Right lobe of liver (tissue), 6 donors: ENCODE results near the gene DPP6. TPM values are rescaled to one million over a fixed set of nuclear protein-coding genes. Genes with fewer than 3 reads are reported as not detected.

ENCODE experiments used
- ATAC-seq, 4 donors: fragments of 200-7000 bp; cut with Tn5 transposase; one replicate each; pipeline ENCODE4 v1.9.1; 2020; ENCODE audit warnings: mild to moderate bottlenecking in 4 of 4, moderate library complexity in 4 of 4
- DNase-seq, 3 donors: peaks; one replicate each; pipeline ENCODE4 v3.0.0-alpha.2; 2020
- H3K27ac ChIP-seq, 3 donors: fragments of 200-600 bp; one replicate each; pipeline ENCODE4 v1.8.0; 2022
- H3K27me3 ChIP-seq, 2 donors: fragments of 200-600 bp; one replicate each; pipeline ENCODE4 v1.8.0; 2022
- H3K36me3 ChIP-seq, 4 donors: fragments of 200-600 bp; sonication (generic) in 1 of 4; one replicate each; pipeline versions ENCODE4 v1.5.1 to v1.8.0; 2017 to 2022; ENCODE audit warnings: control low read depth in 1 of 4
- H3K4me1 ChIP-seq, 4 donors: fragments of 200-600 bp; sonication (generic) in 1 of 4; one replicate each; pipeline versions ENCODE4 v1.5.1 to v1.8.0; 2017 to 2022; ENCODE audit warnings: control low read depth in 1 of 4
- H3K4me3 ChIP-seq, 3 donors: fragments of 200-600 bp; one replicate each; pipeline ENCODE4 v1.8.0; 2022
- H3K9me3 ChIP-seq, 4 donors: fragments of 200-600 bp; sonication (generic) in 1 of 4; one replicate each; pipeline versions ENCODE4 v1.5.1 to v1.8.0; 2017 to 2022; ENCODE audit warnings: control low read depth in 1 of 4
- POLR2A ChIP-seq: fragments of 450-650 bp; IDR thresholded peaks from one replicate; pipeline ENCODE4 v1.6.1; 2017; ENCODE audit warnings: antibody characterized with exemption, mild to moderate bottlenecking
- WGBS: methylation state at CpG from one replicate; pipeline ENCODE4 v1.1.6; 2018; ENCODE audit warnings: low coverage, low lambda C conversion rate; ENCODE audit not compliant: insufficient coverage; ENCODE audit errors: missing lambda C conversion rate; 5-methylcytosine and 5-hydroxymethylcytosine counted together
- intact Hi-C, 2 donors: fragments of 100-400 bp; cut with DNase I; formaldehyde crosslinking; loops; one replicate each; pipeline versions ENCODE4 v1.11.2 to v1.14.1; 2022
- total RNA-seq, 6 experiments: library from RNA; depleted of rRNA in 2 of 6; stranded (reverse); fragments of >200 nt in 2 of 6; fragmentation: NEBNext Ultra II Directional in 3 of 6; extraction: Animal tissue kit (Norgen Biotek cat#: 25700) in 3 of 6; gene quantifications; one replicate each; pipeline versions ENCODE4 v1.1.0 to v1.2.4, GENCODE V29; 2016 to 2023
- TF ChIP-seq, protein P1 (sequence below), 4 donors: fragments of 200-600 bp in 3 of 4; fragments of 450-650 bp in 1 of 4; IDR thresholded peaks; one replicate each; pipeline versions ENCODE4 v1.5.1 to v1.8.0; 2016 to 2022; ENCODE audit warnings: antibody characterized with exemption in 4 of 4, mild to moderate bottlenecking in 2 of 4
- donor health status: DM: no; HTN: yes; CAD: no.
- donor health status: DM: no; HTN: no; CAD: no.
- donor health status: DM: no; HTN: no; CAD: no.
- donor health status: DM: no; HTN: yes; CAD: no.
- donor health status: DM: no; HTN: yes; CAD: no.

DPP6 gene
- total RNA-seq, 6 experiments from 2014 or later: not detected

DNA sequence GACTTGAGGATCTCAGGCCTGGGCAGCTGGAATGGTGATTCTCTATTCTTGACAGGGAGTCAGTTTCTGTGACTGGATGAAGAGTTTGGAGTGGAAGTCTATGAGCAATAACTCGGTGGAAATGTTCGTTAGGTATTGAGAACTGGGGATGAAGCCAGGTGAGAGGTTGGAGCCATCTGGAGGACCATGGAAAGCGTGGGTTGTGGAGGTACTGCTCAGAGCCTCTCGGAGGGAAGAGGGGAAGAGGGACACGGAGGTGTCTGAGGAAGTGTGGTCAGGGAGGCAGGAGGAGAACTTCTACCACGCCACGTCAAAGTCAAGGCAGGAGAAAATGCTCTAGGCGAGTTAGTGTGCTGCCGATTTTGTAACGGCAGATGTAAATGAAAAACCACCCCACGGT, 430.7 kb downstream of the DPP6 start:
- intact Hi-C loops: no loop called here
- no peak for TF ChIP-seq POLR2A
- TF ChIP-seq, protein P1, sequence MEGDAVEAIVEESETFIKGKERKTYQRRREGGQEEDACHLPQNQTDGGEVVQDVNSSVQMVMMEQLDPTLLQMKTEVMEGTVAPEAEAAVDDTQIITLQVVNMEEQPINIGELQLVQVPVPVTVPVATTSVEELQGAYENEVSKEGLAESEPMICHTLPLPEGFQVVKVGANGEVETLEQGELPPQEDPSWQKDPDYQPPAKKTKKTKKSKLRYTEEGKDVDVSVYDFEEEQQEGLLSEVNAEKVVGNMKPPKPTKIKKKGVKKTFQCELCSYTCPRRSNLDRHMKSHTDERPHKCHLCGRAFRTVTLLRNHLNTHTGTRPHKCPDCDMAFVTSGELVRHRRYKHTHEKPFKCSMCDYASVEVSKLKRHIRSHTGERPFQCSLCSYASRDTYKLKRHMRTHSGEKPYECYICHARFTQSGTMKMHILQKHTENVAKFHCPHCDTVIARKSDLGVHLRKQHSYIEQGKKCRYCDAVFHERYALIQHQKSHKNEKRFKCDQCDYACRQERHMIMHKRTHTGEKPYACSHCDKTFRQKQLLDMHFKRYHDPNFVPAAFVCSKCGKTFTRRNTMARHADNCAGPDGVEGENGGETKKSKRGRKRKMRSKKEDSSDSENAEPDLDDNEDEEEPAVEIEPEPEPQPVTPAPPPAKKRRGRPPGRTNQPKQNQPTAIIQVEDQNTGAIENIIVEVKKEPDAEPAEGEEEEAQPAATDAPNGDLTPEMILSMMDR (IDR thresholded peaks at IDR 0.05): no peak
- WGBS: 71% methylated on average over 5 of the region's 11 CpGs

DNA sequence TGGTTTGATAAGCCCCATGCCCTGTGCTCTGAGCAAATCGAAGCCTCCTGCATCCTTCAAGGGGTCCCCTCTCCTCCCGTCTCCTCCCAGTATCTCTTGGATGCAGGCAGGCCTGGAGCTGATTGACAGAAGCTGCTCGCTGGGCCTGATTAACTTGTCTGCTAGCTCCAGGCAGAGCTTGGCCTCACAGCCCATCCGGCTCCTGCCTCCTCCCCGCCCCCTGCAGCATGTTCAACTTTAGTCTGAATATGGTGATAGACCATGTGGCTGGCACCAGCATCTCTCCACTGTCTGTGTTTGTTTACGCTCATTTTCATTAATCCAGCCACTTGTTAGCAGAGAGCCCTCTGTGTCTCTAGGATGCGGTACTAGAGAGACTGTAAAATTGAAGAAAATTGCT, 432.2 kb downstream of the DPP6 start:
- WGBS: 40% methylated on average over 5 of the region's 7 CpGs
- H3K36me3 ChIP-seq: no peaks in the 10 kb centered on the region
- H3K27me3 ChIP-seq: no peaks in the 10 kb centered on the region
- DNase-seq (no peak), ATAC-seq (no peak)
- no peaks in the 10 kb centered on the region for H3K4me1 ChIP-seq
- TF ChIP-seq, protein P1 (IDR thresholded peaks at IDR 0.05): no peak
- no peak for TF ChIP-seq POLR2A
- no peaks in the 10 kb centered on the region for H3K9me3 ChIP-seq
- H3K27ac ChIP-seq: no peak overlapping the region
- H3K4me3 ChIP-seq: no peak overlapping the region
- intact Hi-C loops: no loop called here

More for the DNA sequence above, 430.7 kb downstream of the DPP6 start:
- no peak for ATAC-seq
- Histone ChIP-seq H3K4me1 (no peaks in the 10 kb centered on the region), H3K4me3 (no peak overlapping the region), H3K36me3 (no peaks in the 10 kb centered on the region), H3K27me3 (no peaks in the 10 kb centered on the region), H3K9me3 (no peaks in the 10 kb centered on the region), H3K27ac (no peak overlapping the region)
- DNase-seq: no peak

DNA sequence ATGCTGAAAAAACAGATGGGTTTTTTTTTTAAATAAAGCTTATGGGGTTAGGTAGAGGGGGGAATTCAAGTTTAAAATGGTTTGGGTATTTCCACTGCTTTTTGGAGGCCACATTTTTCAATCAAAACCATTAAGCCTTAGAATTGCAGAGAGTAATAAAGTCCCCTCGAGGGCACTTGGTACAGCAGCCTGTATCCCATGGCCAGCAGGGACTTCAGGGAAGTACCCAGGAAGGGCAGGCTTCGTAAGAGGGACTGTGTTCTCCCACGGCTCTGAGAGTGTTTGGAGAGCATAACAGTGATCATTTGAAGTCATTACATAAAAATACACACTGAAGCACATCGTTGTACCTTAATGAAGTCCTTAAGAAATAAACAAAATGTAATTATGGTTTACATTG, 432.7 kb downstream of the DPP6 start:
- H3K9me3 ChIP-seq: no peaks in the 10 kb centered on the region
- no peaks in the 10 kb centered on the region for H3K4me1 ChIP-seq
- H3K27ac ChIP-seq: no peak overlapping the region
- WGBS: 43% methylated on average over 4 of the region's 4 CpGs
- no peak for DNase-seq
- intact Hi-C loops: no loop called here
- no peak for ATAC-seq
- H3K27me3 ChIP-seq: no peaks in the 10 kb centered on the region
- TF ChIP-seq POLR2A: no peak
- TF ChIP-seq, protein P1 (IDR thresholded peaks at IDR 0.05): no peak
- H3K4me3 ChIP-seq: no peak overlapping the region
- H3K36me3 ChIP-seq: no peaks in the 10 kb centered on the region

DNA sequence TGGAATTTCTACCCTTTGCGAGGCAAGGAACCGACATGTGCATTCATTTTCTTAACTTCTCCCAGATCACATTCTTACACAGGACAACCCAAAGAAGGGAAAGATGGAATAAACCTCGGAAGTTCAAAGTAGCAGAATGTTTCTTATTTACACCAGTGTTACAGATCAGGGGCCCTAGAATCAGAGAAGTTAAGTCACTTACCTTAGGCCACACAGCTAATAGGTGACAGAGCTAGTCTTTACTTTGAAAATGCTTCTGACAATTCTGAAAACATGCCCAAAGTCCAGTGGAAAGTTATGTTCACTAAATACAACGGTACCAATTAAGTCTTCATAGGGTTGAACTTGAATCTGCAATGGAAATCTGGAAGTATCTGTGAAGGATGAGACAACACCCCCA, 437.7 kb downstream of the DPP6 start:
- no peak overlapping the region for H3K4me3 ChIP-seq
- intact Hi-C loops: no loop called here
- TF ChIP-seq, protein P1 (IDR thresholded peaks at IDR 0.05): no peak
- H3K27me3 ChIP-seq: no peaks in the 10 kb centered on the region
- H3K4me1 ChIP-seq: no peaks in the 10 kb centered on the region
- H3K36me3 ChIP-seq: no peaks in the 10 kb centered on the region
- no peaks in the 10 kb centered on the region for H3K9me3 ChIP-seq
- DNase-seq (no peak), ATAC-seq (no peak)
- H3K27ac ChIP-seq: no peak overlapping the region
- 67% methylated on average over 3 of the region's 4 CpGs for WGBS

DNA sequence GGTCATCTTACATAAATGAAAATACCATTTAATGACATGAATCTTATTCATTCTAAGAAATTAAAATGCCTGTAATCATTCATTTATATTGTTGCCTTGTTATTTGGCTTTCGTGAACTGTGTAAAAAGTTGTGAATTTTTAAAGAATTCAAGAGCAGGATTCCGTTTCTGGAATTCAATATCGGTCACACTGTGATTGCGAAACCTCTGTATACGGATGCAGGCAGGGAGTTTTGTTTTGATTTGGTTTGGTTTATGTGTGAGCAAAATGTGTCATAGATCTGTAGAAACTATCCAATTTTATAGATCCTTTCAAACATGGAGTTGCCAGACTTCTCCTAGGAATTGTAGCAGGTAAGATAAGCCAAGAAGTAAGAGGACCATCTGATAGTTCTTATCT, 441.4 kb downstream of the DPP6 start:
- Histone ChIP-seq H3K36me3 (no peaks in the 10 kb centered on the region), H3K4me1 (no peaks in the 10 kb centered on the region), H3K9me3 (no peaks in the 10 kb centered on the region), H3K27me3 (no peaks in the 10 kb centered on the region), H3K4me3 (no peak overlapping the region), H3K27ac (no peak overlapping the region)
- WGBS: 50% methylated on average over 5 of the region's 5 CpGs
- ATAC-seq (no peak), DNase-seq (no peak)
- TF ChIP-seq, protein P1 (IDR thresholded peaks at IDR 0.05): no peak
- TF ChIP-seq POLR2A: no peak
- intact Hi-C loops: no loop called here
